SK-N-MC (cell line): ENCODE results near the gene ALKBH5.

ENCODE experiments used
- EZH2 ChIP-seq: fragments of 200-600 bp; sonication (generic); IDR thresholded peaks from one replicate; pipeline ENCODE4 v1.6.1; 2017; ENCODE audit warnings: antibody characterized with exemption
- FOXP2 ChIP-seq: optimal IDR thresholded peaks from 2 replicates; pipeline ENCODE3; 2011; ENCODE audit warnings: mild to moderate bottlenecking, moderate library complexity; ENCODE audit not compliant: insufficient read depth; ENCODE audit errors: extremely low read length, control extremely low read depth
- POLR2AphosphoS5 ChIP-seq: IDR thresholded peaks from 2 replicates; pipeline ENCODE4 v1.6.1; 2012; ENCODE audit warnings: mild to moderate bottlenecking, low read depth, low read length, borderline replicate concordance

DNA sequence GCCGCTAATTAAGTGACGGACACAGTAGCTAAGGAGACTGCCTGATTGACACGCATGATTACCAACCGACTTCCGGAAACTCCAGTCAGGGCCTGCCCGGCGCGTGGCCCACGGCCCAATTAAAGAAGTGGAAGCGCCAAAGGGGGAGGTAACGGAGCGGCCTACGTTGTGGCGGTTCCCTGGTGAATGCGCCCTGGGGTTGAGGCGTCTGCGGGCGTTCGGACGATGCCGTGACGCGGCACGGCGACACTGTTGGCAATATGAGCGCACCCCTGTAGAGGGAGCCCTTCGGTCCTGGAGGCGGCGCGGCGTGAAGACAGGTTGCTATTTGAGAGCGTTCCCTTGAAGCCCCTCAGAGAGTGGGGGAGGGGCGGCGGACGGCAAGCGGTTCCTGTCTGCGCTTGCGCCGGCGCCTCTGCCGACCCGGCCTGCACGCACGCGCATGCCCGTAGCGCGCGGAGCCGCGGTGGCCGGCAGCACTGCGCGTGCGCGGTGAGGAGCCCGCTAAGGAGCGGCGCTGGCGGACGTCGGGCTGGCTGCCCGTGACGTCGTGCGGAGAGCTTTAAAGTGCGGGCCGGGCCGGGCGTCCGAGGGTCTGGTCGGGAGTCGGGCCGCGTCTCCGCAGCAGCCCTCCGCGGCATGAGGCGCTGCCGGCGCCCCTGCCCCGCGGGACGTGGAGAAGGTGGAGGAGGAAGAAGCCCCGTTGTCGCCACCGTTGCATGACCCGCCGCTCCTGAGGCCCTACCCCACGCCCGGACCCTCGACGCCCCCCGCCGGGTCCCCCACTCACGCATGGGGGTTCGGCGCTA is at the start of gene ALKBH5:
- TF ChIP-seq POLR2AphosphoS5 (no peak; the same call in none of the 2 replicates), FOXP2 (no peak), EZH2 (no peak)
